Liver (tissue), 9 donors: ENCODE results near the gene ATG4B. TPM values are rescaled to one million over a fixed set of nuclear protein-coding genes. Genes with fewer than 3 reads are reported as not detected.

Experiments
- DNase-seq: peaks from one replicate; pipeline ENCODE4 v3.0.0-alpha.2; 2017; ENCODE audit warnings: low spot score
- H3K27ac ChIP-seq, 2 donors: one replicate each; pipeline ENCODE4 v1.7.0; 2013; ENCODE audit warnings: inconsistent platforms in 2 of 2, low read length in 2 of 2, control low read depth in 1 of 2, low read depth in 1 of 2, mild to moderate bottlenecking in 1 of 2
- H3K27me3 ChIP-seq, 4 donors: one replicate each; pipeline versions ENCODE4 v1.6.1 to v1.7.0; 2013; ENCODE audit warnings: low read length in 3 of 4, inconsistent platforms in 1 of 4, mild to moderate bottlenecking in 1 of 4, moderate library complexity in 1 of 4; ENCODE audit not compliant: control insufficient read depth in 4 of 4, insufficient read depth in 4 of 4
- H3K36me3 ChIP-seq, 4 donors: one replicate each; pipeline versions ENCODE4 v1.6.1 to v1.7.0; 2013; ENCODE audit warnings: low read length in 3 of 4, mild to moderate bottlenecking in 3 of 4, low read depth in 1 of 4, moderate library complexity in 1 of 4; ENCODE audit not compliant: control insufficient read depth in 4 of 4, insufficient read depth in 3 of 4
- H3K4me1 ChIP-seq, 4 donors: one replicate each; pipeline versions ENCODE4 v1.6.1 to v1.7.0; 2013; ENCODE audit warnings: low read length in 3 of 4, mild to moderate bottlenecking in 3 of 4, moderate library complexity in 1 of 4; ENCODE audit not compliant: control insufficient read depth in 4 of 4, insufficient read depth in 4 of 4
- H3K4me3 ChIP-seq, 3 donors: one replicate each; pipeline versions ENCODE4 v1.6.1 to v1.7.0; 2013; ENCODE audit warnings: low read length in 3 of 3, control low read depth in 1 of 3, low read depth in 1 of 3, mild to moderate bottlenecking in 1 of 3
- H3K9ac ChIP-seq, 2 donors: one replicate each; pipeline ENCODE4 v1.7.0; 2013; ENCODE audit warnings: low read length in 2 of 2, mild to moderate bottlenecking in 2 of 2, moderate library complexity in 2 of 2, control low read depth in 1 of 2, low read depth in 1 of 2
- H3K9me3 ChIP-seq, 4 donors: one replicate each; pipeline versions ENCODE4 v1.6.1 to v1.7.0; 2013; ENCODE audit warnings: low read length in 3 of 4; ENCODE audit not compliant: control insufficient read depth in 4 of 4
- EGR1 ChIP-seq, 2 donors: IDR thresholded peaks; 2 replicates each; pipeline ENCODE4 v1.6.1; 2016 to 2018; ENCODE audit warnings: antibody characterized with exemption in 2 of 2, low read depth in 2 of 2
- FOXA1 ChIP-seq: IDR thresholded peaks from 2 replicates; pipeline ENCODE4 v1.6.1; 2016; ENCODE audit warnings: antibody characterized with exemption
- FOXA2 ChIP-seq: IDR thresholded peaks from 2 replicates; pipeline ENCODE4 v1.6.1; 2016; ENCODE audit warnings: antibody characterized with exemption
- GABPA ChIP-seq, 2 donors: IDR thresholded peaks in 1 of 2; conservative IDR thresholded peaks in 1 of 2; 2 replicates each; pipeline ENCODE4 v1.6.1; 2016; ENCODE audit warnings: antibody characterized with exemption in 2 of 2, mild to moderate bottlenecking in 1 of 2, moderate library complexity in 1 of 2
- HNF4A ChIP-seq, 2 donors: conservative IDR thresholded peaks; 2 replicates each; pipeline ENCODE4 v1.6.1; 2016; ENCODE audit warnings: antibody characterized with exemption in 2 of 2, mild to moderate bottlenecking in 2 of 2
- HNF4G ChIP-seq: IDR thresholded peaks from 2 replicates; pipeline ENCODE4 v1.6.1; 2016; ENCODE audit warnings: antibody characterized with exemption
- JUND ChIP-seq, 2 donors: IDR thresholded peaks; 2 replicates each; pipeline ENCODE4 v1.6.1; 2016; ENCODE audit warnings: antibody characterized with exemption in 2 of 2
- NR2F2 ChIP-seq: IDR thresholded peaks from 2 replicates; pipeline ENCODE4 v1.6.1; 2016; ENCODE audit warnings: antibody characterized with exemption
- RAD21 ChIP-seq, 2 donors: IDR thresholded peaks; 2 replicates each; pipeline ENCODE4 v1.6.1; 2016; ENCODE audit warnings: antibody characterized with exemption in 2 of 2, mild to moderate bottlenecking in 2 of 2
- REST ChIP-seq: IDR thresholded peaks from 2 replicates; pipeline ENCODE4 v1.6.1; 2016; ENCODE audit warnings: antibody characterized with exemption, mild to moderate bottlenecking
- RXRA ChIP-seq, 2 donors: IDR thresholded peaks; 2 replicates each; pipeline ENCODE4 v1.6.1; 2017 to 2018; ENCODE audit warnings: antibody characterized with exemption in 2 of 2, mild to moderate bottlenecking in 1 of 2
- SP1 ChIP-seq: IDR thresholded peaks from 2 replicates; pipeline ENCODE4 v1.6.1; 2018; ENCODE audit warnings: antibody characterized with exemption, mild to moderate bottlenecking
- TAF1 ChIP-seq: conservative IDR thresholded peaks from 2 replicates; pipeline ENCODE4 v1.6.1; 2016; ENCODE audit warnings: antibody characterized with exemption, mild to moderate bottlenecking
- YY1 ChIP-seq: IDR thresholded peaks from 2 replicates; pipeline ENCODE4 v1.6.1; 2016; ENCODE audit warnings: antibody characterized with exemption, mild to moderate bottlenecking
- WGBS: extraction: QIAGEN DNeasy Blood & Tissue Kit; methylation state at CpG from one replicate; pipeline ENCODE4 v1.1.7; 2013; 5-methylcytosine and 5-hydroxymethylcytosine counted together
- polyA plus RNA-seq, 2 donors: library from polyadenylated mRNA; stranded (reverse) in 1 of 2; unstranded in 1 of 2; fragments of 200-250 nt in 1 of 2; fragments of >200 nt in 1 of 2; fragmentation: Nextera tagmentation in 1 of 2; extraction: Ambion mirVana in 1 of 2; gene quantifications; one replicate each; pipeline versions ENCODE4 v1.2.1 to v1.2.3, GENCODE V29; 2013 to 2015
- total RNA-seq, 2 donors: library from RNA; depleted of rRNA; stranded (reverse); fragments of >200 nt; gene quantifications; one replicate each; pipeline ENCODE4 v1.2.3, GENCODE V29; 2014
- TF ChIP-seq, protein P1 (sequence below): fragments of 150-350 bp; IDR thresholded peaks from 2 replicates; pipeline ENCODE4 v1.5.1; 2017; ENCODE audit warnings: improper control_type of control experiment, low read depth, low read length; ENCODE audit not compliant: missing input control
- TF ChIP-seq, protein P2 (sequence below): IDR thresholded peaks from 2 replicates; pipeline ENCODE4 v1.6.1; 2016; ENCODE audit warnings: antibody characterized with exemption
- TF ChIP-seq, protein P3 (sequence below): IDR thresholded peaks from 2 replicates; pipeline ENCODE4 v1.6.1; 2016; ENCODE audit warnings: antibody characterized with exemption
- TF ChIP-seq, protein P4 (sequence below): IDR thresholded peaks from 2 replicates; pipeline ENCODE4 v1.6.1; 2016; ENCODE audit warnings: antibody characterized with exemption
- donor health status: healthy.
- donor health status: healthy.
- donor health status: healthy.
- donor health status: healthy.
- donor health status: healthy.

ATG4B gene
- total and polyA plus RNA-seq, 4 donors, result 31.0 to 50.3 (median 37.7) TPM

DNA sequence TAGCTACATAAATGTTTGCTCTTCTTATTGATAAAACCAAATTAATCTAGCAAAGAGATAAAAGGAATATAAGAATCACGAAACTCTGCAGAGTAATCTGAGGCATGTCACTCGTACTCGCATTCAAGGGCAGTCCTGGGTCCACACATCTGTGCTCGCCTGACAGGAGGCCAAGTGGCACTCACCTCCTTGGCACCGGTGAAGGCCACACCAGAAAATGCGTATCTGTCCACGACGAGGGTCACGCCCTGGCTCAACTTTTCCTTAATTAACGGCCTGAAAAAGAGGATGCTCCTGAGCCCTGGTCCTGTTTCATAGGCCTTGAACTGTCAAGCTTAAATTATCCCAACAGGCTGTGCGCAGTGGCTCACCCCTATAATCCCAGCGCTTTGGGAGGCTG, 42.6 kb downstream of the ATG4B start:
- H3K27me3 ChIP-seq, result no peaks in the 10 kb centered on the region
- peaks cover 0 to 13% (median under 1%) of the 10 kb centered on the region in 4 donors for H3K36me3 ChIP-seq

DNA sequence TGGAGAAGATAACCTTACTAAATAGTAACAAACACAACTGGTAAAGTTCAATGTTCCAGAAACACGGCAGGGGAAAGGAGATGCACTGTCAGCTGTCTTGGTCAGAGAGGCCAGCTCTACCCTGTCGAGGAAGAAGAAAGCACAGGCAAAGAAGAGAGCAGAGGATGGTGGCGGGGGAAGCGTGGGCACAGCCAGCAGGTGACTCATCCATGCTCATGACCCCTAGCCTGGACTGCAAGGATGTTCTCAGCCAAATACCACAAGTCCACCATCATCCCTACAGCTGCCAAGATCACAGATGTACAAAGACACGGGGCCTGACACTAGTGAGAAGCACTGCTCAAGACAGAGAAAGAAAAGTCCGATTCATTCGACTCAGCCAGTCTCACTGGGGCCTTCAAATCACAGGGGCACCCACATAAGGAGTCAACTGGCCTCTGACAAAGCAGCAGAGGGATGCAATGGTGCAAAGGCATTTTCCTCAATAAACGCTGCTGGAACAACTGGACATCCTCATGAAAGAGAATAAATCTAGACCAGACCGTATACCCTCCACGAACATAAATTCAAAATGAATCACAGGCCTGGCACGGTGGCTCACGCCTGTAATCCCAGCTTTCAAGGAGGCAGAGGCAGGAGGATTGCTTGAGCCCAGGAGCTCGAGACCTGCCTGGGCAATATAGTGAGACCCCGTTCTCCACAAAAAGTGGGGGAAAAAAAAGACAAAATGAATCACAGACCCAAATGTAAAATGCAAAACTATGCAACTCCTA, 43.5 kb downstream of the ATG4B start:
- Histone ChIP-seq H3K27ac (no peak overlapping the region), H3K4me3 (no peak overlapping the region), H3K36me3 (peaks cover 0 to 13% (median under 1%) of the 10 kb centered on the region in 4 donors), H3K27me3 (no peaks in the 10 kb centered on the region), H3K9ac (no peak overlapping the region), H3K4me1 (peaks cover 0 to 6% (median 6%) of the 10 kb centered on the region in 4 donors), H3K9me3 (no peaks in the 10 kb centered on the region)
- WGBS, result 89% methylated on average over 14 of the region's 14 CpGs
- no peak for DNase-seq
- TF ChIP-seq, protein P1, sequence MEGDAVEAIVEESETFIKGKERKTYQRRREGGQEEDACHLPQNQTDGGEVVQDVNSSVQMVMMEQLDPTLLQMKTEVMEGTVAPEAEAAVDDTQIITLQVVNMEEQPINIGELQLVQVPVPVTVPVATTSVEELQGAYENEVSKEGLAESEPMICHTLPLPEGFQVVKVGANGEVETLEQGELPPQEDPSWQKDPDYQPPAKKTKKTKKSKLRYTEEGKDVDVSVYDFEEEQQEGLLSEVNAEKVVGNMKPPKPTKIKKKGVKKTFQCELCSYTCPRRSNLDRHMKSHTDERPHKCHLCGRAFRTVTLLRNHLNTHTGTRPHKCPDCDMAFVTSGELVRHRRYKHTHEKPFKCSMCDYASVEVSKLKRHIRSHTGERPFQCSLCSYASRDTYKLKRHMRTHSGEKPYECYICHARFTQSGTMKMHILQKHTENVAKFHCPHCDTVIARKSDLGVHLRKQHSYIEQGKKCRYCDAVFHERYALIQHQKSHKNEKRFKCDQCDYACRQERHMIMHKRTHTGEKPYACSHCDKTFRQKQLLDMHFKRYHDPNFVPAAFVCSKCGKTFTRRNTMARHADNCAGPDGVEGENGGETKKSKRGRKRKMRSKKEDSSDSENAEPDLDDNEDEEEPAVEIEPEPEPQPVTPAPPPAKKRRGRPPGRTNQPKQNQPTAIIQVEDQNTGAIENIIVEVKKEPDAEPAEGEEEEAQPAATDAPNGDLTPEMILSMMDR, result no peak
- no peak for TF ChIP-seq RAD21 (IDR thresholded peaks at IDR 0.05)
- no peak for TF ChIP-seq GABPA (IDR thresholded peaks at IDR 0.05 in 1 of 2, conservative IDR thresholded peaks at IDR 0.05 in 1 of 2)
- TF ChIP-seq EGR1 (IDR thresholded peaks at IDR 0.05; ENCODE audit: low read depth in 2 of 2), result no peak
- no peak for TF ChIP-seq HNF4G

More for the DNA sequence above, 42.6 kb downstream of the ATG4B start:
- TF ChIP-seq, protein P2, sequence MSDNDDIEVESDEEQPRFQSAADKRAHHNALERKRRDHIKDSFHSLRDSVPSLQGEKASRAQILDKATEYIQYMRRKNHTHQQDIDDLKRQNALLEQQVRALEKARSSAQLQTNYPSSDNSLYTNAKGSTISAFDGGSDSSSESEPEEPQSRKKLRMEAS, result no peak
- TF ChIP-seq JUND (IDR thresholded peaks at IDR 0.05), result no peak
- no peak for TF ChIP-seq SP1
- TF ChIP-seq TAF1, result no peak
- H3K27ac ChIP-seq, result no peak overlapping the region
- no peak overlapping the region for H3K4me3 ChIP-seq
- H3K9ac ChIP-seq, result no peak overlapping the region
- no peaks in the 10 kb centered on the region for H3K4me1 ChIP-seq
- 94% methylated on average over 12 of the region's 12 CpGs for WGBS
- H3K9me3 ChIP-seq, result no peaks in the 10 kb centered on the region
- DNase-seq, result no peak

- Histone ChIP-seq H3K27me3 (no peaks in the 10 kb centered on the region), H3K36me3 (peaks cover 2 to 6% (median 4%) of the 10 kb centered on the region in 4 donors)
- no peak for TF ChIP-seq HNF4A (conservative IDR thresholded peaks at IDR 0.05)
- TF ChIP-seq, protein P3, sequence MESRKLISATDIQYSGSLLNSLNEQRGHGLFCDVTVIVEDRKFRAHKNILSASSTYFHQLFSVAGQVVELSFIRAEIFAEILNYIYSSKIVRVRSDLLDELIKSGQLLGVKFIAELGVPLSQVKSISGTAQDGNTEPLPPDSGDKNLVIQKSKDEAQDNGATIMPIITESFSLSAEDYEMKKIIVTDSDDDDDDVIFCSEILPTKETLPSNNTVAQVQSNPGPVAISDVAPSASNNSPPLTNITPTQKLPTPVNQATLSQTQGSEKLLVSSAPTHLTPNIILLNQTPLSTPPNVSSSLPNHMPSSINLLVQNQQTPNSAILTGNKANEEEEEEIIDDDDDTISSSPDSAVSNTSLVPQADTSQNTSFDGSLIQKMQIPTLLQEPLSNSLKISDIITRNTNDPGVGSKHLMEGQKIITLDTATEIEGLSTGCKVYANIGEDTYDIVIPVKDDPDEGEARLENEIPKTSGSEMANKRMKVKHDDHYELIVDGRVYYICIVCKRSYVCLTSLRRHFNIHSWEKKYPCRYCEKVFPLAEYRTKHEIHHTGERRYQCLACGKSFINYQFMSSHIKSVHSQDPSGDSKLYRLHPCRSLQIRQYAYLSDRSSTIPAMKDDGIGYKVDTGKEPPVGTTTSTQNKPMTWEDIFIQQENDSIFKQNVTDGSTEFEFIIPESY, result no peak
- TF ChIP-seq RXRA (IDR thresholded peaks at IDR 0.05), result no peak
- no peak for TF ChIP-seq FOXA1
- no peak for TF ChIP-seq YY1
- TF ChIP-seq NR2F2, result no peak
- no peak for TF ChIP-seq HNF4G
- TF ChIP-seq, protein P4, sequence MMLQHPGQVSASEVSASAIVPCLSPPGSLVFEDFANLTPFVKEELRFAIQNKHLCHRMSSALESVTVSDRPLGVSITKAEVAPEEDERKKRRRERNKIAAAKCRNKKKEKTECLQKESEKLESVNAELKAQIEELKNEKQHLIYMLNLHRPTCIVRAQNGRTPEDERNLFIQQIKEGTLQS, result no peak
- no peak for TF ChIP-seq JUND (IDR thresholded peaks at IDR 0.05)
- no peak for TF ChIP-seq TAF1
- no peak for TF ChIP-seq GABPA (IDR thresholded peaks at IDR 0.05 in 1 of 2, conservative IDR thresholded peaks at IDR 0.05 in 1 of 2)
- TF ChIP-seq FOXA2, result no peak
- TF ChIP-seq REST, result no peak
- TF ChIP-seq RAD21 (IDR thresholded peaks at IDR 0.05), result no peak
- no peak for TF ChIP-seq SP1
- TF ChIP-seq, protein P2, result no peak
Observed at GRCh38 chr2:241686324-241686649, 48.8 kb downstream of the ATG4B start.

More at GRCh38 chr2:241686324-241686649, 48.8 kb downstream of the ATG4B start:
- under 1% methylated on average over 37 of the region's 37 CpGs for WGBS
- no peaks in the 10 kb centered on the region for H3K9me3 ChIP-seq
- peak overlapping the region; percentile 34 to 60 for H3K27ac ChIP-seq
- peak overlapping the region; percentile 85 to 95 (median 94) for H3K4me3 ChIP-seq
- no peak for DNase-seq
- H3K4me1 ChIP-seq, result peaks cover 4 to 22% (median 17%) of the 10 kb centered on the region in 4 donors
- H3K9ac ChIP-seq, result peak overlapping the region in 1 of 2 donors; percentile 69
